ENCODE results near the gene DIS3L2.

DNA sequence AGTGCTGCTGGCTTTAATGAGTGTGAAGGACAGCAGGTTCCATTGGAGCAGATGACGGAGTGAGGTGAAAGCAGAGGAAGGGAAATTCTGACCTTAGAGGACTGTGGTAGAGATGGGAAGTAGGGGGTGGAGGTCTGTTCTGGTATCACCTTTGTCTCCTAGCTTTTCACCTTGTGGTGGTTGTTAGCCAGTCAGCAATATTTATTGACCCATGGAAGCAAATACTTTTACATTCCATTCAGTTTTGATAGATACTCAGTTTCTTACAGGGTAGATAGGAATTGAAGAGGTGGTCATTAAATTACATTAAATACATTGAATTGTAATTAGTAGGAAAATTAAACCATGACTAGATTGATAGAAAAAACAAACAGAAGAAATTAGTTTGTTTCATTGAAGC lies 180.1 kb downstream of the DIS3L2 start:
- TF ChIP-seq, protein P1, sequence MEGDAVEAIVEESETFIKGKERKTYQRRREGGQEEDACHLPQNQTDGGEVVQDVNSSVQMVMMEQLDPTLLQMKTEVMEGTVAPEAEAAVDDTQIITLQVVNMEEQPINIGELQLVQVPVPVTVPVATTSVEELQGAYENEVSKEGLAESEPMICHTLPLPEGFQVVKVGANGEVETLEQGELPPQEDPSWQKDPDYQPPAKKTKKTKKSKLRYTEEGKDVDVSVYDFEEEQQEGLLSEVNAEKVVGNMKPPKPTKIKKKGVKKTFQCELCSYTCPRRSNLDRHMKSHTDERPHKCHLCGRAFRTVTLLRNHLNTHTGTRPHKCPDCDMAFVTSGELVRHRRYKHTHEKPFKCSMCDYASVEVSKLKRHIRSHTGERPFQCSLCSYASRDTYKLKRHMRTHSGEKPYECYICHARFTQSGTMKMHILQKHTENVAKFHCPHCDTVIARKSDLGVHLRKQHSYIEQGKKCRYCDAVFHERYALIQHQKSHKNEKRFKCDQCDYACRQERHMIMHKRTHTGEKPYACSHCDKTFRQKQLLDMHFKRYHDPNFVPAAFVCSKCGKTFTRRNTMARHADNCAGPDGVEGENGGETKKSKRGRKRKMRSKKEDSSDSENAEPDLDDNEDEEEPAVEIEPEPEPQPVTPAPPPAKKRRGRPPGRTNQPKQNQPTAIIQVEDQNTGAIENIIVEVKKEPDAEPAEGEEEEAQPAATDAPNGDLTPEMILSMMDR (IDR thresholded peaks at IDR 0.05), result no peak
- TF ChIP-seq POLR2AphosphoS5 (IDR thresholded peaks at IDR 0.05; ENCODE audit: insufficient read depth in 1 of 2, low read depth in 1 of 2), result no peak
- no peak for TF ChIP-seq POLR2A (IDR thresholded peaks at IDR 0.05)
